ENCODE measurements around the gene SGPL1.
"Not testable (repeated sequence)": the region's sequence is repeated elsewhere in the genome, so short reads cannot be mapped to it uniquely, and the experiment has no call there.

SGPL1 gene

GRCh38 chr10:70845816-70846215 lies 30.1 kb downstream of the SGPL1 start:
- no peak for DNase-seq

- no peak for DNase-seq
Measured at GRCh38 chr10:70846795-70847194, 31.0 kb downstream of the SGPL1 start.

DNA sequence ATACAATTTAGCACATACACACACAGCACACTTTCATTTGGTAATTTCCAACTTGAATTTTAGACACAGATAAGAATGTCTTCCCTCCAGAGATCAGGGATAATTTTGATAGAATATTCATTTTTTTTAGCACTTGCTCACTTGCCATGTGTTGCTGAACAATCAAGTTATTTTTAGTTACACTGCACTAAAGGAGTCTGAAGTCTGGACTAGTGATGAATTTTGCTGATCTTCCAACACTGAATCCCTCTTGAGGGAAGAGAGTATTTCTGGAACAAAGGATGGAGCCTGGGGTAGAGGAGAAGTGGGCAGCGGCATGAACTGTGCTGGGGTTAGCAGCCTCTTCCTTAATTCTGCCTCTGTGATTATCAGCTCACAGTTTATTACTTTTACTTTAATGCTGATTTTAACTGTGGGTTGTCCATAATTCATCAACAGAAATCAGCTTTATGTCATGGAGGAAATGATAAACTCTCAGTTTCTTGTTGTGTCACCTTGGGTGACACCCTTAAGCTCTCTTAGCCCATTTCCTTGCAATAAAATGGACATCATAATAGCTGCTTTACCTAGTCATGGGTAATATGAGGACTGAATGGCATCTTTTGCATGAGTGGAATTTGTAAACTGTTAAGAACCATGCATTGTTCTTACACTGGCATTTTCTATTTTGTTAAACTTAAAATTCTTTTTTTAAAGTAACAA lies 32.1 kb downstream of the SGPL1 start:
- no peak for DNase-seq

DNA sequence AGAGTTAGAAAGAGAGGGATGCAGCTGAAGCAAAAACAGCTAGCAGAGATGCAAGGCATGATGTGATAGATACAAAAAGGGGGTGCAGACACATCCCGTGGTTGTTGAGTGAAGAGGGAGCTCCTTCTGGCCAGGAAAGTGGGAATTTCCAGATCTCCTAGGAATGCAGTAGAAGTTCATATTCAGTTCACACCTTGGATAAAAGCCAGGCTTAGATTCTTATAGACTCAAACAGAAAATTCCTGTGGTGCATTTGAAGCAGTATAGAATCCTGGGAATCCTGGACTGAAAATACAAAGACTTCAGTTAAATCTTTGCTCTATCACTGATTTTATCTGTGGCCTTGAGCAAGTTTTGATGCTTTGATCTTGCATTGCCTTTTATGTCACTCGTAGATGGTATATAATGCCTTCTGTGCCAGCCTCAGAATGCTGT lies 33.9 kb downstream of the SGPL1 start:
- DNase-seq: no peak

- no peak for DNase-seq
Measured at GRCh38 chr10:70850097-70850496, 34.3 kb downstream of the SGPL1 start.

DNA sequence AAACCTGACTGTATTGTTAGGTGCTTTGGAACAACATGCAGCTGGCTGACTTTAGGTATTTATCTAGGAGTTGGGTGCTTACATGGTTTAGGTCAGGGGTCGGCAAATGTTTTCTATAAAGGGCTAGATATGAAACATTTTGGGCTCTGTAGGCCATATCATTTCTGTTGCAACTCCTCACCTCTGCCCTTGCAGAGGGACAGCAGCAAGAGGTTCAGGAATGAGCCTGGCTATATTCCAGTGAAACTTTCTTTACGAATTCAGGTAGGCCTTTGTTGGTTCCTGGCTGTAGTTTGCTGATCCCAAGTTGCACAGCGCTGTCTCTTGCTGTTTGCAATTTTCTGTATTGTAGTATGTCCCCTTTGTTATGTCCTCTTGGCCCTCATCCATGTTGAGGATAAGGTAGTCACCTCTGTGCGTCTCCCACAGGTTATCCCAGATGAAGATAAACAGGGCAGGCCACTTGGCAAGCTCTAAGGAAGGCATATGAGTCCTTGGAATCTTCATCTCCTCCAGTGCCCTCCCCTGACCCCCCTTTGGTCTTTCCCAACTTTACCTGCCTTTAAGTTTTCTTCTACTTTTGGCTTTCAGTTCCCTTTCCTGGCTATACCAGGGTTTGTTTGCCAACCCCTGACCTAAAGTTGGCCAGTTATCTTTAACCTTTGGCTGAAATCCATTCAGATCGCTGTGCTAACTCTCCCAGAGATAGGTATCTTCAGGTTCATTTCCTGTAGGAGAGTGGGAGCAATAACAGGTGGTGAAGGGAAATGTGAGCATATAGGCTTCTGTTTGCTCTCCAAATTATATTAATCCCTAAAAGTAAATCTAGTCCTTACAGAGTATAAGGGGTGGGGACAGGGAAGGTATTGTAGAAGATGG lies 36.1 kb downstream of the SGPL1 start:
- DNase-seq: no peak

GRCh38 chr10:70853038-70853437 lies 37.3 kb downstream of the SGPL1 start:
- DNase-seq: no peak

DNA sequence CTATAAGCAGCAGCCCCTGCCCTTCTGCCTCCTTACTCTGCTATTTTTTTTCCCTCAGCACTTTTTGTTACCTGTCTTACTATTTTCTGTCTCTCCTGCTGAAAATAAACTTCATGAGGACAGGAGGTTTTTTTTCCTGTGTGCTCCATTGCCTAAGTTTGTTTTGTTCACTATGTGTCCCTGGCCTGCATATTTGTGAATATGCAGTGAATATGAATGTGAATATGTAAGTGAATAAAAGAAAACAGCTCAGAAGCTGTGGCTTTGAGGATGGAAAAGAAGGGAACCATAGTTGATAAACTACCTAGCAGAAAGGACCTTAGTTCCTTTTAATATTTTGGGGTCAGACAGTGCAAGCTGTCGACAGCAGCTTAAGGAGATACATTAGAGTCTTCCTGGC lies 37.7 kb downstream of the SGPL1 start:
- no peak for DNase-seq

GRCh38 chr10:70856454-70856853 lies 40.7 kb downstream of the SGPL1 start:
- DNase-seq: no peak

- no peak for DNase-seq
Measured at GRCh38 chr10:70858759-70859158, 43.0 kb downstream of the SGPL1 start.

DNA sequence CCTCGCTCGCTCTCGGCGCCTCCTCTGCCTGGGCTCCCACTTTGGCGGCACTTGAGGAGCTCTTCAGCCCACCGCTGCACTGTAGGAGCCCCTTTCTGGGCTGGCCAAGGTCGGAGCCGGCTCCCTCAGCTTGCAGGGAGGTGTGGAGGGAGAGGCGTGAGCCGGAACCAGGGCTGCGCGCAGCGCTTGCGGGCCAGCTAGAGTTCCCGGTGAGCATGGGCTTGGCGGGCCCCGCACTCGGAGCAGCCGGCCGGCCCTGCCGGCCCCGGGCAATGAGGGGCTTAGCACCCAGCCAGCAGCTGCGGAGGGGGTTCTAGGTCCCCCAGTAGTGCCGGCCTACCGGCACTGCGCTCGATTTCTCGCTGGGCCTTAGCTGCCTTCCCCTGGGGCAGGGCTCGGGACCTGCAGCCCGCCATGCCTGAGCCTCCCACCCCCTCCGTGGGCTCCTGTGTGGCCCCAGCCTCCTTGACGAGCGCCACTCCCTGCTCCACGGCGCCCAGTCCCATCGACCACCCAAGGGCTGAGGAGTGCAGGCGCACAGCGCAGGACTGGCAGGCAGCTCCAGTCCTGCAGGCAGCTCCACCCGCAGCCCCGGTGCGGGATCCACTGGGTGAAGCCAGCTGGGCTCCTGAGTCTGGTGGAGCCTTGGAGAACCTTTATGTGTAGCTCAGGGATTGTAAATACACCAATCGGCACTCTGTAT lies 45.9 kb downstream of the SGPL1 start:
- not testable (repeated sequence) for DNase-seq

DNA sequence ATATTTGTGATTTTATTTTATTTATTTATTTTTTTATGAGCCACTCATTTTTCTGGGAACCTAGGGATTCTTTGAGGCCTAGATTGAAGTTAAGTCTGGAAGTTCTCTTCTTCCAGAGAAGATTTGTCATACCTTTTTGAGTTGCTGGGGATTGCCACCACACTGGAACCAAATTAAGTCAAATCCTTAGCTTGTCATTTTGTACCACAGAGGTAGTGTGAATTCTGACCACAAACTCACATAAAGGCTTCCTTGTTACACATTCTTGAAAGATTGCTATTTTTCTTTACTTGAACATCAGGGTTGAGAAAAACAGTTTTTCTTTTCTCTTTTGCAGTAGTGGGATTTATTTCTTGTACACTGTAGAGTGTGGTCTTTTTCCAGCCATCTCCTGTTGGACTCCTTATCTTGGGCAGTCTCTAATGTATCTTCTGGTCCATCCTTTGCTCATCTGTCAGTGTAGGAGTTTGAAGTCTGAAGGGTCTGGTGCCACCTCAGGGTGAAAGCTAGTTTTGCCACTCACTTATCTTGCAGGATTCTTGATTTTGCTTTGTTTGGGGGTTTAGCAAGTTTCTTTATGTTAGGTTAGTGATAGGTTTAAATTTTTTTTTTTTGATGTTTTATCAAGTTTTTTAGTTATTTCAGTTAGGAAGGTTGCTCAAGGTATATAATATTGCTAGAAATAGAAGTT lies 47.9 kb downstream of the SGPL1 start:
- DNase-seq: no peak

- DNase-seq: no peak
Measured at GRCh38 chr10:70864935-70865334, 49.2 kb downstream of the SGPL1 start.

DNA sequence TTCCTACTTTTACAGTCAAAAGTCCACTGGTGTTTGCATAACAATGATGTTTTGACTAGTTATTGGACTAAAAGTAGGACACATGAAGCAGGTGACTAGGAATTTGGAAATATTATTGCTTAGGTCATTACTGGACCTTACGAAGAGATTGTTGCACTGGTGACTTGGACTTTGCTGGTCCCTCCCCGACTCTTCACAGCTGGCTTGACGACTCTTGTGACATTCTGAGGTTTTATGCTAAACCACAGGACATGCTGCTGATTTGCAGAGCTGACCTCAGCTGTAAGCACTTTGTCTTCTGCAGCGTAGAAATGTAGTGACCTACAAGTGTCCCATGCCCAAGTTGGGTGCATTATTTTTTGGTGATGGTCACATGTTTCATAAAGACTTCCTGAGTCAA lies 50.7 kb downstream of the SGPL1 start:
- no peak for DNase-seq

DNA sequence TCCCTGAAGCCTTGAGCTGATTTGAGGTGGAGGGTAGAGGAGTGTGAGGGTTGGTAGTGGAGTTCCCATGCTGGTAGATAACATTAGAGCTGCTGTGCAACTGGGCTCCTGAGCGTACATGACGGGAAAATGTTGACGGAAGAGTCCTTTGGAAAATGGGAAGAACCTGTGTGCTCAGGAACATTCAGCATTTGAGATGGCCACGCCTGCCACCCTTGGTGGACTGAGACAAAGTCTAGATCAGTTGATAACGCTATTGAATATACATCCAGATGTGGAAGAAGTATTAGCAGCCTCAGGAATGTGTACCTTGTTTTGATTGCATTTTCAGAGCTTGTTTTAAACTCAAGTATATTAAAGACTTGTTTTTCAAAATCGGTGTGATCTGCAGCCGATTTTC lies 56.5 kb downstream of the SGPL1 start:
- no peak for DNase-seq

DNA sequence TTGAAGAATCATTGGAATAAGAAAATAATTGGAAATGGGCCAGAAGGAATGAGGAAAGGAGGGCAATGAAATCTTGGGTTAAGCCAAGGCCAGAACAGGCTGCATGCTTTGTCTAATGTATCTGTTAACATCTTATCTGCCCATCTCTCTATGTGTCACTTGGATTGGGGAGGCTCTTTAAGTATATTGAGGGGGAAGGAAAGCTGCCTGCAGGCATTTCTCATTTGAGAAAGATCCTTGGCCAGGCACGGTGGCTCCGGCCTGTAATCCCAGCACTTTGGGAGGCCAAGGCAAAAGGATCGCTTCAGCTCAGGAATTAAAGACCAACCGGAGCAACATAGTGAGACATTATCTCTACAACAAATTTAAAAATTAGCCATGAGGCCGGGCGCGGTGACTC lies 58.3 kb downstream of the SGPL1 start:
- DNase-seq: no peak

- no peak for DNase-seq
Measured at GRCh38 chr10:70879207-70879606, 63.5 kb downstream of the SGPL1 start.

DNA sequence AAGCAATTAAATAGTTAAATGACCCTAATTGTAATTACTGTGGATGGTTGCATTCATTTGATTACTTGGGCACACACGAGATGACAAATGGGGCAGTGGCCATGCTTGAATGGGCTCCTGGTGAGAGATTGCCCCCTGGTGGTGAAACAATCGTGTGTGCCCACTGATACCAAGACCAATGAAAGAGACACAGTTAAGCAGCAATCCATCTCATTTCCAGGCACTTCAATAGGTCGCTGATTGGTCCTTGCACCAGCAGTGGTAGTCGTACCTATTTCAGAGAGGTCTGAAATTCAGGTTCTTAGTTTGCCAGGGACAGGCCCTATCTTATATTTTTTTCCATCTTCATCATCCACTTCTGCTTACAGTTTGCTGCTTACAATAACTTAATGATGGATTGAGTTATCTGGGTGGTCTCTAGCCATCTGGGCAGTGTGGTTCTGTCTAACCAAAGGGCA lies 64.4 kb downstream of the SGPL1 start:
- peak; percentile 18 for DNase-seq

DNA sequence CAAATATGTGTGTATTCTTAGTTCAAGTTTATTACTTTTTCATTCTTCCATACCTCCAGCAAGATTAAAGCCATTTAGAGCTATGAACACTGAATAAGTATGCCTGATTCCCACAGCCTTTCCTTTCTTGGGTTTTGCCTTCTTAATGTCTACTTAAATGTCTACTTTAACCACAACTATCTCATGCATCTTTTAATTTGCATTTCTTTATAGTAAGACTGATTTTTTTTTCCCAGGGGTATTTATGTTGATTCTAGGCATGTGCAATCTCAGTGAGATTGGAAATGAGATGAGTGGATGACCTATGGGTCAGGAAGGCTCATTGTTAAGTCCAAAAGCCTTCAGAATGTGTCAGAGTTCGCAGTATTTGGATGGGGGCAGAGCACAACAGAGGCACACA lies 69.0 kb downstream of the SGPL1 start:
- no peak for DNase-seq

DNA sequence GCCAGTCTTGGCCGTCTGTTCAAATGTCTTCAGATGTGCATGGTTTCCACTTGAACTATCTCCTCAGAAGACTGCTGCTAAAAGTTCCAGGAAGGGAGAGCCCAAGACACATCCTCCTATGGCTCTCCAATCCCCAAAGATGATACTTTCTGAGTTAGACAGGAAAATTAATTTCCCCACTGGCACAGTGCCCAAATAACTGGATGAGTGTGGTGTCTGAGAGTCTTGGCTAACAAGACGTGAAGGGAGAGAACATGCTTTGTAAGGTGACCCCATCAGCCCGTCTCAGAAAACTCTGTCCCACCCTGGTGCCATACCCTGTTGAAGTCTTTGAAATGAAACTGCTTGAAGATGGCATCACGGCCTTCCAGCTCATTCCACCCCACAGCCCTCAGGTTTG lies 69.7 kb downstream of the SGPL1 start:
- DNase-seq: no peak

DNA sequence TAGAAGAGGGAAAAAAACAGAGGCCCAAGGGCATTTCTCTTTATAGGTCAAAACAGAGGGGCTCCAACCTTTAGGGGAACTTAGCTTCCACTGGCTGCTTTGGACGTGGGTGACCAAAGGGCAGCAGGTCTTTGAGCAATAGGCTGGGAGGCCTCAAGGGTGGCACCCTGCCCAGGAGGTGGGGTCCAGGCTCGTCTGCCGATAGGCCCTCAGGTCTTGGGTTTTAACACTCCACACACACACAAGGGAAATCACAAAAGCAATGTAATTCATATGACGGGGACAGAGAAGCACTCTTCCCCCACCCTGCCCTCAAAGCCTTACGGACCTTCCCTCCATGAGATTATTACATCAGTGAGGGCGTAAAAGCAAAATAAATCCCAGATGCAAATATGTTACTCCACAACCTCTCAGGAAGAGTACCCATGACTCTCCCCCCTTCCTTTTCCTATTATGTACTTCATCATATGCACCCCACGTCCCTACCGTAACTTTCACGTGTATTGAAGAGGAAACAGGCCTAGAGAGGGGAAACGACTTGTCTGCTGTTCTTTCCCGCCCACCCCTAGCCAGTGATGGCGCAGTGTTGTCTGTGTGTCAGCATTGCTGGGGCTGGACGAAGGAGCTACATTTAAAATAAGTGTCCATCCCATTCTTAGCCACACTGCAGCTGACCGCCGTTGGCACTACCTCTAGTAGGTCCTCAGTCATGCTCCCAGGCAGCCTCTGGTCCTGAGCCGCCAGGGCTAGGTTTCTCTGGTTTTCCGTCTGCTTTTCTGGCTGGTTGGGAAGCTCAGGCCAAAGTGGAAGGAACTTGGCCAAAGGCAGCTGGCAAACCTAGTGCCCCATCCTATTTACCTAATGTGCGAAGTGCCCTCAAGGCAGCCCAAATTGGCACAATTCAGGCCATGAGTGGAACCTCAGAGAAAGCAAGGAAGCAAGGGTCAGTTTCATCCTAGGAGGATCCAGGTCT lies 70.5 kb downstream of the SGPL1 start:
- DNase-seq: no peak

All from NK-92 treated with Interleukin-12 subunit alpha and Interleukin-12 subunit beta, amount 100 ng/mL, for 24 hours (cell line).